C4-2B (cell line): Measurements from ENCODE around the gene NEK11.

Experiments
- CTCF ChIP-seq: fragments of 450-650 bp; conservative IDR thresholded peaks from 2 replicates; pipeline ENCODE4 v1.5.1; 2017; ENCODE audit warnings: mild to moderate bottlenecking
- ZFX ChIP-seq: fragments of 450-650 bp; IDR thresholded peaks from 2 replicates; pipeline ENCODE4 v1.6.1; 2017

- no peak for TF ChIP-seq CTCF
- no peak for TF ChIP-seq ZFX
These were observed 54.5 kb downstream of the NEK11 start for GRCh38 chr3:131081224-131081623.
